ENCODE results near the gene KCNQ5.
A peak's percentile ranks its signal among the peaks of the same experiment; 100 is the strongest.
"Not testable (repeated sequence)": the region's sequence is repeated elsewhere in the genome, so short reads cannot be mapped to it uniquely, and the experiment has no call there.

KCNQ5 gene

DNA sequence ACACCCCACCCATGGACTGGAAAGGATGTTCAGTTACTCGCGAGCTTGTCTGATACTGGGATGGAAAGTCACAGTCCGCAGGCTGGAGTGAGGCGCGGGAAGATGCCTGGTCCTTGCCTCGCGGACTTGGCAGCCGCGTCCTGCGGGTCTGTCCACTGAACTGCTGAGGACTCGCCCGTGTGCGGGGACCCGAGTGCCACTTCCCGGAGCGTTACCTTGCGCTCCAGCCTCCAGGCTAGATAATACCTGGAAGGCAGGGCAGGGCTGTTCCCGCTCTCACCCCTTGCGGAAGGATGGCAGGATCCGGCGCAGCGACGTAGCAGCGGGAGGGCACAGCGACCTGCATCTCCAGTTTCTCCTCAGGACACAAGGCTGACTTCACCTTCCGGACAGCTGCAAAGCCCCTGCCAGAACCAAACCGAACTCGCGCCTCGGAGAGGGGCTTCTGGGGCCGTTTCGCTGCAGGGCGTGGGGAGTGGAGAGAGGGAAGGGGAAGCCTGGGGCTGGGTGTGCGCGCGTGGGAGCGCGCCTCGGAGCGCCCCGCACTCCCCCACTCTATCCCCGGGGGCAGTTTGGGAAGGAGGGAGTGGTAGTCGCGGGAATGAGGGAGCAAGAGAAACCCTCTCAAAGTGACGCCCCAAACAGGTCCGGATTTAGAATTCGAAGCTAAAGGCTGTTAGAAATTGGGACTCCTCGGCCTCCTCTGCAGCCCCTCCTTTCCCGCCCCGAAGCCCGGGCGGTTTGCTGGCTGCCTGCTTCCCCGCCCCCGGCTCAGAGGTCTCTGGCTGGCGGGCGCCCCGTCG is at the start of gene KCNQ5:
Gene KCNQ5 (plus strand): TSS at position 774 of the 803 bp plus-strand sequence.
- DNase-seq (ENCODE audit: extremely low read depth, low read depth): no peak
- TF ChIP-seq, protein P1, sequence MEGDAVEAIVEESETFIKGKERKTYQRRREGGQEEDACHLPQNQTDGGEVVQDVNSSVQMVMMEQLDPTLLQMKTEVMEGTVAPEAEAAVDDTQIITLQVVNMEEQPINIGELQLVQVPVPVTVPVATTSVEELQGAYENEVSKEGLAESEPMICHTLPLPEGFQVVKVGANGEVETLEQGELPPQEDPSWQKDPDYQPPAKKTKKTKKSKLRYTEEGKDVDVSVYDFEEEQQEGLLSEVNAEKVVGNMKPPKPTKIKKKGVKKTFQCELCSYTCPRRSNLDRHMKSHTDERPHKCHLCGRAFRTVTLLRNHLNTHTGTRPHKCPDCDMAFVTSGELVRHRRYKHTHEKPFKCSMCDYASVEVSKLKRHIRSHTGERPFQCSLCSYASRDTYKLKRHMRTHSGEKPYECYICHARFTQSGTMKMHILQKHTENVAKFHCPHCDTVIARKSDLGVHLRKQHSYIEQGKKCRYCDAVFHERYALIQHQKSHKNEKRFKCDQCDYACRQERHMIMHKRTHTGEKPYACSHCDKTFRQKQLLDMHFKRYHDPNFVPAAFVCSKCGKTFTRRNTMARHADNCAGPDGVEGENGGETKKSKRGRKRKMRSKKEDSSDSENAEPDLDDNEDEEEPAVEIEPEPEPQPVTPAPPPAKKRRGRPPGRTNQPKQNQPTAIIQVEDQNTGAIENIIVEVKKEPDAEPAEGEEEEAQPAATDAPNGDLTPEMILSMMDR (IDR thresholded peaks at IDR 0.05; ENCODE audit: low read depth, low read length): no peak

DNA sequence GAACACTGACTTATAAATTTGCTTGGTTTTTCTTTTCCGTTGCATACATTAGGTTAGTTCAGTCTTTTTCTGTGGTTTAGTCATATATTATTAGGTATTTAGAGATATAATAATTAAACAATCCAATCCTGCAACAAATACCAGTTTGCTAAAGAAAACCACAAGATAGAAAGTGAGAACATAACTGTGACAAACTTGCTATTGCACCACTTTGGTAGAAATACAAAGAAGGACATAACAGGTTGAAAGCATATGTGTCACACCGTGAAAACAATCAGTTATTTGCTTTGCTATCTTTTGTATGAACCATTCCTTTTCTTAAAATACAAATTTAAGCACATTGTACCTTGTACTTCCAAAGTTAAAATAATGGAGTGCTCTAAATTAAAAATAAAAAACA is 42.0 kb upstream of the KCNQ5 start:
- TF ChIP-seq, protein P1 (IDR thresholded peaks at IDR 0.05; ENCODE audit: low read depth, low read length): no peak
- DNase-seq (ENCODE audit: extremely low read depth, low read depth): no peak

DNA sequence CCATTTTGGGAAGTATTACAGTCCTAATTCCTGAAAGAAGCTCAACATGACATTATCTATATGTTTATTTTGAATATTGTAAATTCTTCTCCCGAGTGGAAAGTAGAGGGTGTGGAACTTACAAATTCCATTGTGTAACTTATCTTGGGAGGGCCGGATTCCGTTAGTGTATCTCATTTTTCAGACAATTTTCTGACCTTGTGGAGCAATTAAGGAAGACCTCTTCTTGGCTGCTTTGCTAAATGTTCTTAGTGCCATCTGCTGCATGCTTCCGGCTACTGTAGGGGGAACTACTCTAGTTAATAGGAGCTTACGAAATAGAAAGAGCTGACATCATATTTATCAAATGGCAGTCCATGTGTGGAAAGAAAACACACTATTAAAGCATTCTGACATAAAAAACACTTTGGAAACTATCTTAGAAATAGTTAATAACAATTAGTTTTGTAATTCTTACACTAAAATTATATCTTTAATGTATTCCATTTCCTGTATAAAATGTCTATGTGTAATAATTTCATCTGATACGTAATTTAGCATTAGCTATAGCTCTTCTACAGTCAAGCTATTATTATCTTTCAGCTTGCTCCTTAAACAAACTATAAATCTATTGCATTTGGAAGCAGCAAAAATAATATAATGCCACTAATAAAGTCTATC is 41.5 kb upstream of the KCNQ5 start:
- DNase-seq (ENCODE audit: extremely low read depth, low read depth): peak; percentile 72
- TF ChIP-seq, protein P1 (IDR thresholded peaks at IDR 0.05; ENCODE audit: low read depth, low read length): peak; percentile 81

DNA sequence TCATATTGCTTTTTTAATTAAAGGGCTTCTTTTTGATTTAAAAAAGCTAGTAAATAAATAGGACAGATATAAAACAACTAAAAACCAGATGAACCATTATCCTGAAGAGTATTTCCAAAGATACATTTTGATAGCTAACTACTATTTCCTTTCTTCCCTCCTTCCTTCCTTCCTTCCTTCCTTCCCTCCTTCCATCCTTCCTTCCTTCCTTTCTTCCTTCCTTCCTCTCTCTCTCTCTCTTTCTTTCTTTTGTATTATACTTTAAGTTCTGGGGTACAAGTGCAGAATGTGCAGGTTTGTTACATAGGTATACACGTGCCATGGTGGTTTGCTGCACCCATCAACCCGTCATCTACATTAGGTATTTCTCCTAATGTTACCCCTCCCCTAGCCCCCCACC is 40.9 kb upstream of the KCNQ5 start:
- DNase-seq (ENCODE audit: extremely low read depth, low read depth): not testable (repeated sequence)

DNA sequence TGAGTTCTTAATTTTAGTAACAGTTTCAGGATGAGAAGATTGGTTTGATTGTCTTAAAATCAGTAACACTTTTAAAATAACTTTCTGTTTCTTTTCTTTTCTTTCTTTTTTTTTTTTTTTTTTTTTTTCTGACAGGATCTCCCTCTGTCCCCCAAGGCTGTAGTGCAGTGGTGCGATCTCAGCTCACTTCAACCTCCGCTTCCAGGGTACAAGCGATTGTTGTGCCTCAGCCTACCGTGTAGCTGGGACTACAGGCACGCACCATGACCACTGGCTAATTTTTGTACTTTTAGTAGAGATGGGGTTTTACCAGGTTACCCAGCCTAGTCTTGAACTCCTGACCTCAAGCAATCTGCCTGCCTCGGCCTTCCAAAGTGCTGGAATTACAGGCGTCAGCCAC is 33.7 kb upstream of the KCNQ5 start:
- TF ChIP-seq, protein P1 (IDR thresholded peaks at IDR 0.05; ENCODE audit: low read depth, low read length): no peak
- no peak for DNase-seq (ENCODE audit: extremely low read depth, low read depth)

DNA sequence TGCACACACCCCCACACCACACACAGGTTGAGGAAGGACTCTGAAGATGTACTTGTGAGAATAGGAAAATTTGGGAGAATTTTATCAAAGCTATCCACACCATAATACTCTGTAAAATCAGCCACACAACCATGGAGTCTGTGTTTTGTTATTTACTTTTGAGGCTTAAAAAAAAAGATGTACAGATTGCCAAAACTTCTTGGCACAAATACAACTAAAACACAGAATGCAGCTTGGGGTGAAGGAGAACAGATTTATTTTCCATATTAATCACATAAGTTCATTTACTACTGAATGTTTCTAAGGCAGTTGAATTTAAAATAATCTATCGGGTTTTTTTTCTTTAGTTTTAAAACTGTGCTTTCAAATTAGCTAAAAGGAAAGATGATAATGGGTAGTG is 32.8 kb upstream of the KCNQ5 start:
- no peak for DNase-seq (ENCODE audit: extremely low read depth, low read depth)

DNA sequence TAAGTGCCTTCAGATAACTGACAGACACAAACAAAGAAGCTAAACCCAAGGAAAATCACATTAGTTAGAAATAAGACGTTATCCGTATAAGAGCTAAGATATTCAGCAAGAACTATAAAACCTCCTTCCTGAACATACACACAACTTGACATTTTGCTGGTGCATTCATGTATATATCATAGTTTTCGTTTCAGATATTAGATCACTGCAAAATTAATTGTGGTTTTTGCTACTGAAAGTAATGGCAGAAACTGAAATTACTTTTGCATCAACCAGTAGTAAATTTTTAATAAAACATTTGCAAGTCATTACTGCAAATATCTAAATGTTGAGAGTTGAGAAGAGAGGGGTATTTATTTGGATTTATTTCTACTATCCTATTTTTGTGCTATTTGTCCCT is 26.1 kb upstream of the KCNQ5 start:
- TF ChIP-seq, protein P1 (IDR thresholded peaks at IDR 0.05; ENCODE audit: low read depth, low read length): no peak
- DNase-seq (ENCODE audit: extremely low read depth, low read depth): no peak

More for the DNA sequence above, 32.8 kb upstream of the KCNQ5 start:
- TF ChIP-seq, protein P1 (IDR thresholded peaks at IDR 0.05; ENCODE audit: low read depth, low read length): no peak

Data from AG09319 (cell line).